ENCODE data around the gene SDF4. TPM values are rescaled to one million over a fixed set of nuclear protein-coding genes. Genes with fewer than 3 reads are reported as not detected.

SDF4 gene
- total and polyA plus RNA-seq, 2 of the 8 experiments (the other 6 are each of a cell fraction or from before 2014, with no cell fraction given), result 45.5 to 75.6 TPM

DNA sequence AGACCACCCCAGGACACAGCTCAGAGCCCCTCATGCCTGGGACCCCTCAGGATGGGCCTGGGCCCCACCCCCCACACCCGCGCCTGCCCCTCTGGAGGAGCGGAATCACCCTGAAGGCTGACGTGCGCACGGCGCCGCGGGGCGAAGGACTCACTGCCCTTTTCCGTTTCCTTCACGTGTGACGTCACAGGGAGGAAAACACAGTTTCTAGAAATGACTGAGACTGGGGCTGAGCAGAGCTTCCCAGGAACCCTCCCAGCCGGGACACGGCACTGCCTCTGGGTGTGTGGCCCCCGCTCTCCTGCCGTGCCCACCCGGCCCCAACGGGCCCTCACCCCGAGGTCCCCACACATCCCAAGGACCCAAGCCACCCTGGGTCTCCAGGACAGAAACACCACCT lies 12.5 kb downstream of the SDF4 start (continued):
- no peak for TF ChIP-seq EZH2 (IDR thresholded peaks at IDR 0.05; ENCODE audit: low read depth, low read length, severe bottlenecking)
- no peak for TF ChIP-seq USF2 (IDR thresholded peaks at IDR 0.05; ENCODE audit: low read length)
- no peak for TF ChIP-seq MAFK (IDR thresholded peaks at IDR 0.05; ENCODE audit: low read depth, low read length)

All from H1 (cell line).